HG03175 (cell line): ENCODE measurements around the gene YBX2.
A peak's percentile ranks its signal among the peaks of the same experiment; 100 is the strongest.

Experiments
- ATAC-seq: cut with Tn5 transposase; IDR thresholded peaks from one replicate; pipeline ENCODE4 v1.9.1; 2021; ENCODE audit warnings: mild to moderate bottlenecking, moderate library complexity; ENCODE audit not compliant: unreplicated experiment

The YBX2 gene

DNA sequence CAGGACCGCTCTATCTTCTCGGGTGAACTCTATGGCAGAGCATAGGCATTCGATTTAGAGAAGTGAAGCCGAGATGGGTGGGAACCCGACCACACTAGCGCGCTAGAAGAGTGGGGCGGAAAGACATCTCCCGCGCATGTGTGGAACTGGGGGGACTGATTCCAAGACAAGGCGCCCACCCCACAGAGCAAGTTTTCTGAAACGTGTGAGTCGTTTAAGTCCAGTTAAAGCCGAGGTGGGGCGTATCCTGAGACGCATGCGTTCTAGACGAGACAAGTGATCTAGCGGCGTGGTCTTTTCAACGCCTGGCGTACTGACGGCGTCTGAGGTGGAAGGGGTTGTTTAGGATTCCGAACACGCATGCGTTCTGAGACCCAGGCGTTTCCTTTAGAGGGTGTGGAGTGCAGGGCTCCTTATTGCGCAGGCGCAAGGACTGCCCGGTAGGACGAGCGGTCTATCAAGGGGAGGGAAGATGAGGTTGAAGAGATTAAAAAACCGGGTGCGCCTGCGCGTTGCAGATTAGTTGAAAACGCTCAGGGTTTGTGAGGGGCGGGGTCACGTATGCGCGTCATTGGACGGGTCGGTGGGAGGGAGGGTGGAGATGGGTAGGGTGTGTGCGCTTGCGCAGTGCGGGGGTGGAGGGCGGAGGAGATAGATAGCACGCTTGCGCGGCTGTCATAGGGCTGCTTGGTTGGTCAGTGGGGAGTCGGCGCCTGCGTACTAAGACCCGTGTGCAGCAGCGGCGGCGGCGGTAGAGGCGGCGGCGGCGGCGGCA lies 12.7 kb upstream of the YBX2 start, which contains the start of gene EIF5A:
TSS of gene EIF5A (plus strand) at position 718 of the 775 bp plus-strand sequence. CDS start 2,008 bp downstream, outside the sequence.
- ATAC-seq, result peak; percentile 78

DNA sequence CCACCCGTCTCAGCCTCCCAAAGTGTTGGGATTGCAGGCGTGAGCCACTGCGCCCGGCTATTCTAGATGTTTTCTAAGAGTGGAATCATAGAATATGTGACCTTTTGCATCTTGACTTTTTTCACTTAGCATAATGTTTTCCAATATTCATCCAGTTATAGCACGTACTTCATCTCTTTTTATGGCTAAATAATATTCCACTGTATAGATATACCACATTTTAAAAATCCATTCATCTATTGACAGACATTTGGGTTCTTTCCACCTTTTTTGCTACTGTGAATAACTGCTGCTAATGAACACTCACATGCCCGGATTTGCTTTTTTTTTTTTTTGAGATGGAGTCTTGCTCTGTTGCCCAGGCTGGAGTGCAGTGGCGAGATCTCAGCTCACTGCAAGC lies 9.7 kb upstream of the YBX2 start:
- no peak for ATAC-seq

DNA sequence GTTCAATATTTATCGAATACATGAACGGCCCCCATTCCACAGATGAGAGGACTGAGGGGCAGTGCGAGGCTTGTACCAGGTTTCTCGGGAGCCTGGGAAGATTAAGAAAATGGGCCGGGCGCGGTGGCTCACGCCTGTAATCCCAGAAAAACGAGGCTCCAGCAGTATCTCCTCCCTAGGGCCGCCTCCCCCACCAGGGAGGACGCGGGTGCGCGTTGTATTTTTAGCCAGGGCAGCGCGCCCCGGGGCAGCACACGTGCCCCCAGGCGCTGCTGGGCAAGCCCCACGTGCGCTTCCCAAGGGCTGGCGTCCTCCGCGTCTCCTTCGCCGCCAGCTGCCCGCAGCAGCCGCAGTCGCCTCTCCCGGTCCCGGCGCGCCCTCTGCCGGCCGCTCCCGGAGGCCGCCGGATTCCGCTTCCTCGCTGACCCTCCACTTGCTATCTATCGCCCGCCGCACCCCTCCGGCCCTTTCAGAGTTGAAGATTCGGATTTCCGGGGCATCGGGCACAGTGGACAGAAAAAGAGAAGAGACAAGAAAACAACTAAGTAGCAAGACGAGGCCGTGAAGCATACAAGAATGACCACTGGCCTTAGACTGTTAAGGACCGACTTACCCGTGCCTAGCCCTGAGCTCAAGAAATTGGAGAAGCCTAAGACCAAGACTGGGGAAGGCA lies 1.9 kb upstream of the YBX2 start:
- no peak for ATAC-seq

DNA sequence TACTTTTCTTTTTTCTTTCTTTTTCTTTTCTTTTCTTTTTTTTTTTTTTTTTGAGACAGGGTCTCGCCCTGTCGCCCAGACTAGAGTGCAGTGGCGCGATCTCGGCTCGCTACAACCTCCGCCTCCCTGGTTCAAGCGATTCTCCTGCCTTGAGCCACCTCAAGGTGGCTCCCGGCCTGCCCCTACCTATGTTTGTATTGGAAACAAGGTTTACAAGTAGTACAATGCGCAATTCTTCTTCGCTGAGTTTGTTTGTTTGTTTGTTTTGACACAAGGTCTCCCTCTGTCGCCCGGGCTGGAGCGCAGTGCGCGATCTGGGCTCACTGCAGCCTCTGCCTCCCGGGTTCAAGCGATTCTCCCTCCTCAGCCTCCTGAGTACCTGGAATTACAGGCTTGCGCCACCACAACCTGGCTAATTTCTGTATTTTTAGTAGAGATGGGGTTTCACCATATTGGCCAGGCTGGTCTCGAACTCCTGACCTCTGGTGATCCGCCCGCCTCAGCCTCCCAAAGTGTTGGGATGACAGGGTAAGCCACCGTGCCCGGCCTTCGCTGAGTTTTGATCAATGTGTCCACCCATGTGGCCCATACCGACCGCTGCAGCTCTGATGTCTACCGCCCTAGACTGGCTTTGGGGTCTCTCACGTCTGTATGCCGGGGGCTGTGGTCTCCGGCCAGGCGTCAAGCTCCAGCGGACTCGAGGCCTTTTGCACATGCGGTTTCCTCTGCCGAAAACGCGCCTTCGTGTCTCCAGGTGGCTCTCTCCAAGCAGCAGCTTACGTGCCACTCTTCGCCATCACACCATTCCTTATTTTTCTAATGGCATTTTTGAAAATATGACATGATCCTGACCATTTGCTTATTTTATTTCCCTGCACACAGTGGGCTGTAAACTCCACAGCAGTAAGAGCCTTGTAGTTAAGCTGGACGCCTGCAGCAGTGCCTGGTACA lies 1.1 kb upstream of the YBX2 start:
- no peak for ATAC-seq

DNA sequence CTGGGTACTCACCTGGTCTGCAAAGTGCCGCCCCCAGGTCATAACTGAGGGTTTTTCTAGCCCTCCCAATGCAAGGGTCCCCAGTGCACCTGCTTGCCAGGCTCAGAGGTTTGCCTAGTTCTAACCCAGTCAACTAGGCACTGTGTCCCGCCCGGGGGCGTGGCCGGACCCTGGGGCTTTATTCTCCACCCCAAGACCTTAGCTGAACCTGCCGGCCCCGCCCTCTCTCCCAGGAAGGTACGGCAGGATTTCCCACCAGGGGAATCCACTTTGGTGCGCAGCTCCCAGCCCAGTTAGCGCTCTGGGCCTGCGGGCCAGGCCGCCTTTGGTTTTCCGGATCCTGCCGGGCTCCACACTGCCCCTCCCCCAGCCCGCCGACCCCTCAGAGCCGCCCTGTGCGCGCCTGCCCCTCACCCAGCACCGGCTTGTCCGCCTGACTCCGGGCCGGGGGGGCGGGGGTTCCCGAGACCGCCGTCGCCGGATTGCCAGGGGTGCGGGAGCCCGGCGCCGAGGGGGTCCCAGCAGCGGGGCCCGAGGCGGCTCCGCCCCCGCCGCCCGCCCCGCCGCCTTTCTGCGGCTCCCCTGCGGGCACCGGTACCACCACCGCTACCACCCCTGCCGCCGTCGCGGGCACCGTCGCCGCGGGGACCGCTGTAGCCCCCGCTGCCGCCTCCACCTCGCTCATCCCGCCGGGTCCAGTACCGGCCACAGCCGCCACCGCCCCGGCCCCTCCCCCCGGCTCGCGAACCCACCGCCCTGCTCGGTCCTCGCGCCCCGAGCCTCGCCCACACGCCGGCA lies 424 bp downstream of the YBX2 start:
- ATAC-seq, result no peak

DNA sequence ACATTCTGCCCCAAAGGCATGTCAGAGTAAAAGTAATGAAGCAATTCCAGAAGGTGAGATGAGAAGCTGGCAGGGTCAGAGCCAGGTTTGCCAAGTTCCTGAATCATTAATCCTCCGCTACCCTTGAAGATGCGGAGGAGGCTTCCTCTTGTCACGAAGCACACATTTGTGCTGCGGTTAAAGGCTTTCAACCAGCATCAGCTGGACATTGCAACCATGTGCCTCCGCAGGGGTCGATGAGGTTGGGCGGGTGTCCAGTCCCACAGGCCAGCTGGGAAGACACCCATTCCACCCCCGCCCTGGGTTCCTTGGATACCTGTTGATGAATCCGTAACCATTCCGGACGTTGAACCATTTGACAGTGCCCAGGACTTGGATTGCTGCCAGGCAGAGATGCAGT lies 1.3 kb downstream of the YBX2 start:
- ATAC-seq, result no peak

DNA sequence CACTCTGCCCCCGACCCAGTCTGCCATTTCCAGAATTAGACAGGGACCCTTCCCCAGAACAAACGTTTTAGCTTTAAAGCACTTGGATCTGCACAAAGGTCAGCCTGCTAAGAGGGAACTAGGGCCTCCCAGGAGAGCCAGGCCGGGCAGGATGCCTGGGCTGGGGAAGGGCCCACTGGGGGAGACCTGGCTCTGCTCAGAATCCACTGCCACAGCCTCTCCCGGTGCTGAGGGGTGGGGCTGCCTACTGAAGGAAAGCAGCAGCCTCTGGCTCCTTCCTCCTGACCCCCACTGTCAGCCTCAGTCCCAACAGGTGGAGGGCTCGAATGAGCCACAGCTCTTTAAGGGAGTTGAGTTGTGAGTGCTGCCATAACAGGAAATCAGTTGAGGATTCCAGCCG lies 1.7 kb downstream of the YBX2 start:
- no peak for ATAC-seq

DNA sequence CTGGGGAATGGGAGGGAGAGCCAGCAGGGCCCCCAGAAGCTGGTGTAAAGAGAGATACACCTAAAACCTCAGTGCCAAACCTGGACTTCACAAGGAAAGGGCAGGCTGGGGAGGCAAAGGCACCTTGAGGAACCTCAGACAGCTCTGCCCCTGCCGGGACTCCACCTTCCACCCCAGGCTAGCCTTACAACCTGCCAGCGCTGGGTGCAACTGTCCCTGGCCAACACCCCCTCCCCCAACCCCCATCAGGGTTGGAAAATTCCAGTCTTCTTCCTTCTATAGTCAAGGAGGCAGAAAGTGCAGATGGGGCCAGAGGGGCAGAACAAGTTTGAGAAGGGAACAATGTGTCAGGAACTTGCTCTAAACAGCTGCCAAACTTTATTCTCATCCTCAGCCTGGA lies 2.2 kb downstream of the YBX2 start:
- ATAC-seq, result no peak

DNA sequence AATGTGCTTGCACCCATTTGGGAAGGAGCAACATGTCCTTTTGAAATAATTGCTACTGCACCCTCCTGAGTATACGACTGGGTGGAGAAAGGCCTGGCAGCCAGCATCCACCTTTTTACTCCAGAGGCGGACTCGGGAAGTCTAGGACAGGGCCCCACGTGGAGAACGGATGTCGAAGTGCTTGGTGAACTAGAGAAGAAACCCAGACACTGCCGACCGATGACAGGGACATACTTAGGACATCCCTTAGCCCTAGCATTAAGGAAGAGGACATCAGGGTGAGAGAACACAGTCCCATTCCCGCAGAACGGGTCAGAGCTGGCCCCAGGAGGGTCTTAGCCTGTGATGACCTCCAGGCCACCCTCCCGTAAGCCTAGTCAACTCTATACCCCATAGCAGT lies 3.8 kb downstream of the YBX2 start:
- ATAC-seq, result no peak

DNA sequence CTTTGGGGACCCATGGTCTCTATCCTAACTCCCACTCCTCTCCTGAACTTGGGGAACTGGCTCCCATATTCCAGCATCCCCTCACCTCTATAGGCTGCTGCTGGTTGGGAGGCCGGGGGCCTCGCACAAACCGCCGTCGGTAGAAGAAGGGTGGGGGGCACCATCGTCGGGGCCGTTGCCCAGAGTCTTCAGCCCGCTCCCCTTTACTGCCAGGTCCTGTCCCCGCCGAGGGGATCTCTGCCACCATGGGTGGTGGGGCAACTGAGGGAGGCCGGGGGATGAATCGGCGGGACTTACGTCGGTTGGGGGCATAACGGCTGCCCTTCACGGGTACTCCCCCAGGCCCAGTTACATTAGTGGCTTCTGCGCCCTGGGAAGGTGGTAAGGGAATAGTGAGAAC lies 4.3 kb downstream of the YBX2 start:
- ATAC-seq, result no peak

DNA sequence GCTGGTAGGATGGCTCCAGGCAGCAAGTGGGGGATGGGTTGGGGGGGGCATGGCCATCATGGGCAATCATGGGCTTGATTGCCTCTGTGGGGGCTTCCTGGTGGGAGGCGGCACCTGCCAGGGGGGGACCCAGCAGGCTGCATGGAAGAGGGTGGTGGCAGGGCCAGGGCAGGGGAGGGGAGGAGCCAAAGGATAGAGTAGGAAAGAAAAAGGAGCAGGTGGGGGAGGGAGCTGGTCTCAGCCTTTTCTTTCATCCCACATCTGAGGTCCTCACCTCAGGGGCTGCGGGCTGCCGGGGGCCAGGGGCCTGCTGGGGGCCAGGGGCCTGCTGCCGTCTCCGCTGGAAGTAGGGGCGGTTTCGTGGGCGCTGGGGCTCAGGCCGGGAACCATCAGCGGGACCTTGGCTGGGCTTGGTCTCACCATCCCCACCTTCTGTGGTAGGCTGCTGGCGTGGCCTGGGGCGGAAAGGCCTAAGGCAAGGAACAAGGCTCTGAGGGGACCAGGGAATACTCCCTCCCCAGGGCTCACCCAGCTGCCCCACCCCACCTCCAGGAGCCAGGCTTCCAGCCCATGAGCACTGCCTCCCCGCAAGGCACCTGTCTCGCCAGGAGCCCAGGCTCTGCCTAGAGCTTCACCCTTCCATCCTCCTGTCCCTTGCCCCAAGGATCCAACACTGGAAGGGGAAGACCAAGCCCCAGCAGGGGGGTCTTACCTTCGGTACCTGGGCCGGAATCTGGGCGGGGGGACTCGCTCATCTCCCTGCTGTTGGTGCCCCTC lies 5.0 kb downstream of the YBX2 start:
- ATAC-seq, result no peak

DNA sequence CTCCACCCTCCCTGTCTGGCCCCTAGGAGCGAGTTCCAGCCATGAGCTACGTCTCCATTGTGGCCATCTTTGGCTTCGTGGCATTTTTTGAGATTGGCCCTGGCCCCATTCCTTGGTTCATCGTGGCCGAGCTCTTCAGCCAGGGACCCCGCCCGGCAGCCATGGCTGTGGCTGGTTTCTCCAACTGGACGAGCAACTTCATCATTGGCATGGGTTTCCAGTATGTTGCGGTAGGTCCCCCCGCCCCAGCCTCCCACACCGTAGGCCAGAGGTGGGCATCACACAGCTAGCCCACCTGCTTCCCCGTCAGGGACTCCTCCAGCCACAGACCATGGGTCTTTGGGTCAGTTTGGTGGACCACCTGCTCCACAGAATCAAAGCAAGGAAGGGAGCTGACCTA lies 8.8 kb downstream of the YBX2 start:
- ATAC-seq, result no peak

DNA sequence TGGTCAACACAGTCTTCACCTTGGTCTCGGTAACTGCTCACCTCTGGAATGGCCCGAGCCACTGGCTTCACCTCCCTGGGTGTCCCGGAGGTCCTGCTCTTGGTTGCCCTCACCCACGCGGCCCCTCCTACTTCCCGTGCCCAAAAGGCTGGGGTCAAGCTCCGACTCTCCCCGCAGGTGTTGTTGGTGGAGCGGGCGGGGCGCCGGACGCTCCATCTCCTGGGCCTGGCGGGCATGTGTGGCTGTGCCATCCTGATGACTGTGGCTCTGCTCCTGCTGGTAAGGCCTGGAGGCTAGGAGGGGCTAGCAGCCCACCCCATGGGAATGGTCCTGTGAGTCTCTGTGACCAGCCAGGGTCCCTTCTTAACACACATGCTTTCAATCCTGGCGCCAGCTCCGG lies 9.5 kb downstream of the YBX2 start:
- ATAC-seq, result no peak

DNA sequence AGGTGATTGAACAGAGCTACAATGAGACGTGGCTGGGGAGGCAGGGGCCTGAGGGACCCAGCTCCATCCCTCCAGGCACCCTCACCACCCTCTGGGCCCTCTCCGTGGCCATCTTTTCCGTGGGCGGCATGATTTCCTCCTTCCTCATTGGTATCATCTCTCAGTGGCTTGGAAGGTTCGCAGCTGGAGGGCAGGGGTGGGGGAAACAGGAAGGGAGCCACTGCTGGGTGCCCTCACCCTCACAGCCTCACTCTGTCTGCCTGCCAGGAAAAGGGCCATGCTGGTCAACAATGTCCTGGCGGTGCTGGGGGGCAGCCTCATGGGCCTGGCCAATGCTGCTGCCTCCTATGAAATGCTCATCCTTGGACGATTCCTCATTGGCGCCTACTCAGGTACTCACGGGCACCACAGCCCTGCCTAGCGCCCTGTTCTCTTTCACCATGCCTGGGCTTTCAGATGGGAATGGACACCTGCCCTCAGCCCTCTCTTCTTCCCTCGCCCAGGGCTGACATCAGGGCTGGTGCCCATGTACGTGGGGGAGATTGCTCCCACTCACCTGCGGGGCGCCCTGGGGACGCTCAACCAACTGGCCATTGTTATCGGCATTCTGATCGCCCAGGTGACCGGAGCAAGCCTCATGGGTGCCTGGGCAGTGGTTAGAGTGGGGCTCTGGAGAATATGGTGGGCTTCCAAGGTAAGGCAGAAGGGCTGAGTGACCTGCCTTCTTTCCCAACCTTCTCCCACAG lies 10.8 kb downstream of the YBX2 start:
- ATAC-seq, result no peak

DNA sequence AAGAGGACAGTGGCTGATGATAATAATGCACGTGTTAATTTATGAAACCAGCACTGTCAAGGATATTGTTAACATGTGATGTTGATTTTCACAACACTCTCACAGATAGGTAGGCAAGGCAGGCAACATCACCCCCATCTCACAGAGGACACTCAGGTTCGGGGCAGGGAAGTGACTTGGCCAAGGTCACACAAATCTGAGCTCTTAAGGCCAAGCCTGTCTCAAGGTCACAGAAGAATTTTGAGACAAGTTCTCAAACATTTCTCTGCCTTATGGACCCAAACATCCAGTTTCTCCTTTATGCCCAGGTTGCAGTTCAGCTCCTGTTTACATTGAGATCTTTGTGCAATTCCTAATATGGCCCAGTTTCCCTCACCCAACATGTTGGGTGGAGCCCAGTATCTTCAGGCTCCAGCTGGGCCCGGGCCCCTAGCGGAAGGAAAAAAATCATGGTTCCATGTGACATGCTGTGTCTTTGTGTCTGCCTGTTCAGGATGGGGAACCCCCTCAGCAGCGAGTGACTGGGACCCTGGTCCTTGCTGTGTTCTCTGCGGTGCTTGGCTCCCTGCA lies 11.6 kb downstream of the YBX2 start:
- ATAC-seq, result no peak

DNA sequence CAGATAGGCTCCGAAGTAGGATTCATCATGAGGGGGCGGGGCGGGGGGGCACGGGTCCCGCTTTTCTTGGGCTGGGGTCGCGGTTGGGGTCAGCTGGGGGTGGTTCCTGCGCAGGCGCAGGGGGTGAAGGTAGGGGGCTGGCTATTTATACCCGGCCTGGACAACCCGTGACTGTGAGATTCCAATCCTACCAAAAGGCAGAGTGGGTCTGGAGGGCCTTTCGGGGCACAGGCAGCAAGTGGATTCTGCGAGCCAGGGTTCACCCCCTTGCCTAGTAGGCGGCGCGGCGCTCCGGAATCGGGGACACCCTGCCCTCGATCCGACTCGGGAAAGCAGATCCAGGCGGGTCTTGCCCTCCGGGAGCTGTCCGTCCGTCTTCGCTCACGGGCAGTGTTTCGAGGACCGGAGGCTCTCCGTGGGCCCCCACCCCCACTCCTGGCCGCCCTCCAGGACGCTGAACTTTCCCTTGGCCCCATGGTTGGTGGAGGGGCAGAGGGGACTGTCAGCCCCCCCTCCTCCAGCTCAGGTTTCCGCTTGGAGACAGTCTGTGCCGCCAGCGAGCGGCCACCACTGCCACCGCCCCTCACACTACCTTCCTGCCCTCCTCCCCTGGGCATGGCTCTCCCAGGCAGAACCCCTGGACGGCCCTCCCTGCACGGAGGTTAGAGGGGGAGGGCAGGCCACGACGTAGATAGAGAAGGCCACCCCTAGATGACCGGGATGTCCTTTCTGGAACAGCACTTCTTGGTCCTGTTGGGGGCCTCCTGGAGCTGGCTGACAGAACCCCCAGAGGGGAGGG lies 12.3 kb downstream of the YBX2 start:
- ATAC-seq, result no peak

DNA sequence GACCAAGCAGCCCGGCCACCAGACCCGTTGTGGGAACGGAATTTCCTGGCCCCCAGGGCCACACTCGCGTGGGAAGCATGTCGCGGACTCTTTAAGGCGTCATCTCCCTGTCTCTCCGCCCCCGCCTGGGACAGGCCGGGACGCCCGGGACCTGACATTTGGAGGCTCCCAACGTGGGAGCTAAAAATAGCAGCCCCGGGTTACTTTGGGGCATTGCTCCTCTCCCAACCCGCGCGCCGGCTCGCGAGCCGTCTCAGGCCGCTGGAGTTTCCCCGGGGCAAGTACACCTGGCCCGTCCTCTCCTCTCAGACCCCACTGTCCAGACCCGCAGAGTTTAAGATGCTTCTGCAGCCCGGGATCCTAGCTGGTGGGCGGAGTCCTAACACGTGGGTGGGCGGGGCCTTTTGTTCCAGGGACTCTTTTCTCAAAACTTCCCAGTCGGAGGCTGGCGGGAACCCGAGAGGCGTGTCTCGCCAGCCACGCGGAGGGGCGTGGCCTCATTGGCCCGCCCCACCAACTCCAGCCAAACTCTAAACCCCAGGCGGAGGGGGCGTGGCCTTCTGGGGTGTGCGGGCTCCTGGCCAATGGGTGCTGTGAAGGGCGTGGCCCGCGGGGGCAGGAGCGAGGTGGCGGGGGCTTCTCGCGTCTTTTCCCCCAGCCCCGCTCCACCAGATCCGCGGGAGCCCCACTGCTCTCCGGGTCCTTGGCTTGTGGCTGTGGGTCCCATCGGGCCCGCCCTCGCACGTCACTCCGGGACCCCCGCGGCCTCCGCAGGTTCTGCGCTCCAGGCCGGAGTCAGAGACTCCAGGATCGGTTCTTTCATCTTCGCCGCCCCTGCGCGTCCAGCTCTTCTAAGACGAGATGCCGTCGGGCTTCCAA lies 13.1 kb downstream of the YBX2 start, which contains the start of gene SLC2A4:
TSS of gene SLC2A4 (plus strand) at position 645 of the 879 bp plus-strand sequence. CDS start at position 862, 217 bp downstream.
- peak; percentile 59 for ATAC-seq
